ENCODE results near the gene PSMG4.

Gene PSMG4

GRCh38 chr6:3220366-3220765 lies 38.4 kb upstream of the PSMG4 start:
- no peaks in the 10 kb centered on the region for H3K79me2 ChIP-seq (ENCODE audit: insufficient read depth, low read depth)
- H3K27me3 ChIP-seq (ENCODE audit: insufficient read depth, low read depth): no peaks in the 10 kb centered on the region
- no peak overlapping the region for H3K9ac ChIP-seq
- no peak overlapping the region for H2AFZ ChIP-seq (ENCODE audit: low read depth)
- H3K4me2 ChIP-seq: no peak overlapping the region
- H3K36me3 ChIP-seq (ENCODE audit: insufficient read depth): no peaks in the 10 kb centered on the region
- no peak overlapping the region for H3K4me3 ChIP-seq (IDR thresholded peaks at IDR 0.05; ENCODE audit: insufficient read depth, low read depth, low read length)
- H4K20me1 ChIP-seq (ENCODE audit: insufficient read depth): no peaks in the 10 kb centered on the region
- H3K4me1 ChIP-seq (ENCODE audit: low read depth, poor library complexity, severe bottlenecking): peaks cover 32% of the 10 kb centered on the region
- TF ChIP-seq CTCF (conservative IDR thresholded peaks at IDR 0.05; ENCODE audit: low read depth, low read length): no peak
- no peak overlapping the region for H3K27ac ChIP-seq

DNA sequence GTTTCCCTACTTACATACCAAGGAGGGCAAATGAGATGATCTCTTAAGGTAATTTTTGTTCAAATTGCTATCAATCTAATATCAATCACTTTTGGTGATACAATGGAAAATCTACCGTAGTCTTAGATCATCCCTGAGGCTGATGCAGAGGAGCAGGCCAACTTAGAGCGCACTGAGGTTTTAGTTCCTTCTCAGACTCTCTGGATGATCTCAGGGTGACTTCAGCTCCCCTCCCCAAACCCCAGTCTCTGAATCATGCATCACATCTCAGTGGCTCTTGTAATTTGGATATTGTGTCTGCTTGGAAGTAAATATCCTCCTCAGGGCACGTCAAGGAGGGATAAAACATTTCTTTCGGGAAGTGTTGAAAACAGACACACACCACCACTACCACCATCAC lies 37.2 kb upstream of the PSMG4 start:
- Histone ChIP-seq H3K9ac (no peak overlapping the region), H3K4me3 (IDR thresholded peaks at IDR 0.05; ENCODE audit: insufficient read depth, low read depth, low read length) (no peak overlapping the region), H3K79me2 (ENCODE audit: insufficient read depth, low read depth) (no peaks in the 10 kb centered on the region), H3K4me2 (no peak overlapping the region), H3K36me3 (ENCODE audit: insufficient read depth) (no peaks in the 10 kb centered on the region), H3K27ac (no peak overlapping the region), H3K27me3 (ENCODE audit: insufficient read depth, low read depth) (no peaks in the 10 kb centered on the region), H4K20me1 (ENCODE audit: insufficient read depth) (no peaks in the 10 kb centered on the region), H2AFZ (ENCODE audit: low read depth) (no peak overlapping the region), H3K4me1 (ENCODE audit: low read depth, poor library complexity, severe bottlenecking) (peaks cover 41% of the 10 kb centered on the region)
- no peak for TF ChIP-seq CTCF (conservative IDR thresholded peaks at IDR 0.05; ENCODE audit: low read depth, low read length)

- peak overlapping the region; percentile 63 for H3K4me2 ChIP-seq
- no peak overlapping the region for H3K4me3 ChIP-seq (IDR thresholded peaks at IDR 0.05; ENCODE audit: insufficient read depth, low read depth, low read length)
- H3K27ac ChIP-seq: peak overlapping the region; percentile 12; the same call in 1 of the 2 replicates
- TF ChIP-seq CTCF (conservative IDR thresholded peaks at IDR 0.05; ENCODE audit: low read depth, low read length): no peak
- H3K27me3 ChIP-seq (ENCODE audit: insufficient read depth, low read depth): no peaks in the 10 kb centered on the region
- H3K9ac ChIP-seq: no peak overlapping the region
- no peak overlapping the region for H2AFZ ChIP-seq (ENCODE audit: low read depth)
- H3K79me2 ChIP-seq (ENCODE audit: insufficient read depth, low read depth): no peaks in the 10 kb centered on the region
- no peaks in the 10 kb centered on the region for H4K20me1 ChIP-seq (ENCODE audit: insufficient read depth)
- peaks cover 43% of the 10 kb centered on the region for H3K4me1 ChIP-seq (ENCODE audit: low read depth, poor library complexity, severe bottlenecking)
- no peaks in the 10 kb centered on the region for H3K36me3 ChIP-seq (ENCODE audit: insufficient read depth)
Measured at GRCh38 chr6:3222506-3223038, 36.2 kb upstream of the PSMG4 start.

DNA sequence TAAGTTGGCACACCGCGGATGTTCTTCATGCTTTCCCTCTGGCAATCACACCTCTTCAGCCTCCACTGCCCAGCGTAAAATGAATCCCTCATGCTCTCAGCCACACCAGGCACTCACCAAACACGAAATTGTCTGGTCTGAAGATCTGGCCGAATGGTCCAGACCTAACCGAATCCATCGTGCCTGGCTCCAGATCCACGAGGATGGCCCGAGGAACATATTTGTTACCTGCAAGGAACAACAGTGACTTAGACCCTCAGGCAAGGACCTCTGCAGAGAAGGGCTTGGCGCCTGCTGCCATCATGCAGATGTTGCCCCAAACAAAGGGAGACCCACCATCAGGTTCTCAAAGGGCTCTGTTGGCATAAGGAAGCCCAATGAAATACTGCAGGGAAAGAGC lies 32.7 kb upstream of the PSMG4 start:
- no peaks in the 10 kb centered on the region for H3K79me2 ChIP-seq (ENCODE audit: insufficient read depth, low read depth)
- H3K9ac ChIP-seq: no peak overlapping the region
- no peak for TF ChIP-seq CTCF (conservative IDR thresholded peaks at IDR 0.05; ENCODE audit: low read depth, low read length)
- no peak overlapping the region for H2AFZ ChIP-seq (ENCODE audit: low read depth)
- H3K4me2 ChIP-seq: peak overlapping the region; percentile 99
- no peak overlapping the region for H3K27ac ChIP-seq
- H3K36me3 ChIP-seq (ENCODE audit: insufficient read depth): no peaks in the 10 kb centered on the region
- peaks cover 43% of the 10 kb centered on the region for H3K4me1 ChIP-seq (ENCODE audit: low read depth, poor library complexity, severe bottlenecking)
- H3K4me3 ChIP-seq (IDR thresholded peaks at IDR 0.05; ENCODE audit: insufficient read depth, low read depth, low read length): no peak overlapping the region
- H4K20me1 ChIP-seq (ENCODE audit: insufficient read depth): no peaks in the 10 kb centered on the region
- peaks cover 17% of the 10 kb centered on the region; the same call in 1 of the 2 replicates for H3K27me3 ChIP-seq (ENCODE audit: insufficient read depth, low read depth)
